SU-DHL-6 (cell line): ENCODE data around the gene LDLRAD3.

Source experiments
- EZH2phosphoT487 ChIP-seq: fragments of 200-600 bp; sonication (generic), shearing (Covaris generic); conservative IDR thresholded peaks from 2 replicates; pipeline ENCODE4 v1.6.1; 2018; ENCODE audit warnings: mild to moderate bottlenecking, antibody characterized with exemption, low read length, moderate library complexity, mixed read lengths
- TF ChIP-seq, protein P1 (sequence below): fragments of 200-600 bp; sonication (generic); IDR thresholded peaks from one replicate; pipeline ENCODE4 v1.5.1; 2017; ENCODE audit warnings: antibody characterized with exemption, mild to moderate bottlenecking, low read length, moderate library complexity; ENCODE audit not compliant: insufficient read depth, poor library complexity, severe bottlenecking

DNA sequence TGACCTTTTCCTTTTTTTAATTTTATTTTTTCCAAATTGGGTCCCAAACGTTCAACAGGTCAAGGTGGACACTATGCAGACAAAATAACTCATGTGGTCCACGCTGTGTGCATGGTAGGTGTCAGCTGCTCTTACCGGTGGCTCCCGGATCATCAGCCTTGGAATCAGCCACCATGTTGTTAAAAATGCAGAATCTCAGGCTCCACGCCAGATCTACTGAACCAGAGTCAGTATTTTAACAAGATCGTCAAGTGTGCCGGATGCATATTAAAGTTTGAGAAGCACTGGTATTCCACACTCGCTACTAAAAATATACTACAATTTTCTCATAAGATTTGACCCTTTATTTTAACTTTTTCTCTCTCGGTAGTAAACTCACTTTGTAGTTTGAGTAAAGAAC is 553 bp upstream of the LDLRAD3 start:
- TF ChIP-seq, protein P1, sequence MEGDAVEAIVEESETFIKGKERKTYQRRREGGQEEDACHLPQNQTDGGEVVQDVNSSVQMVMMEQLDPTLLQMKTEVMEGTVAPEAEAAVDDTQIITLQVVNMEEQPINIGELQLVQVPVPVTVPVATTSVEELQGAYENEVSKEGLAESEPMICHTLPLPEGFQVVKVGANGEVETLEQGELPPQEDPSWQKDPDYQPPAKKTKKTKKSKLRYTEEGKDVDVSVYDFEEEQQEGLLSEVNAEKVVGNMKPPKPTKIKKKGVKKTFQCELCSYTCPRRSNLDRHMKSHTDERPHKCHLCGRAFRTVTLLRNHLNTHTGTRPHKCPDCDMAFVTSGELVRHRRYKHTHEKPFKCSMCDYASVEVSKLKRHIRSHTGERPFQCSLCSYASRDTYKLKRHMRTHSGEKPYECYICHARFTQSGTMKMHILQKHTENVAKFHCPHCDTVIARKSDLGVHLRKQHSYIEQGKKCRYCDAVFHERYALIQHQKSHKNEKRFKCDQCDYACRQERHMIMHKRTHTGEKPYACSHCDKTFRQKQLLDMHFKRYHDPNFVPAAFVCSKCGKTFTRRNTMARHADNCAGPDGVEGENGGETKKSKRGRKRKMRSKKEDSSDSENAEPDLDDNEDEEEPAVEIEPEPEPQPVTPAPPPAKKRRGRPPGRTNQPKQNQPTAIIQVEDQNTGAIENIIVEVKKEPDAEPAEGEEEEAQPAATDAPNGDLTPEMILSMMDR, result no peak
- no peak for TF ChIP-seq EZH2phosphoT487
